ENCODE data around the gene MALT1. TPM values are rescaled to one million over a fixed set of nuclear protein-coding genes. Genes with fewer than 3 reads are reported as not detected.
"Not testable (repeated sequence)": the region's sequence is repeated elsewhere in the genome, so short reads cannot be mapped to it uniquely, and the experiment has no call there.

Gene MALT1
- total RNA-seq, 4 donors from 2014 or later, result 25.7 to 34.7 (median 28.3) TPM

DNA sequence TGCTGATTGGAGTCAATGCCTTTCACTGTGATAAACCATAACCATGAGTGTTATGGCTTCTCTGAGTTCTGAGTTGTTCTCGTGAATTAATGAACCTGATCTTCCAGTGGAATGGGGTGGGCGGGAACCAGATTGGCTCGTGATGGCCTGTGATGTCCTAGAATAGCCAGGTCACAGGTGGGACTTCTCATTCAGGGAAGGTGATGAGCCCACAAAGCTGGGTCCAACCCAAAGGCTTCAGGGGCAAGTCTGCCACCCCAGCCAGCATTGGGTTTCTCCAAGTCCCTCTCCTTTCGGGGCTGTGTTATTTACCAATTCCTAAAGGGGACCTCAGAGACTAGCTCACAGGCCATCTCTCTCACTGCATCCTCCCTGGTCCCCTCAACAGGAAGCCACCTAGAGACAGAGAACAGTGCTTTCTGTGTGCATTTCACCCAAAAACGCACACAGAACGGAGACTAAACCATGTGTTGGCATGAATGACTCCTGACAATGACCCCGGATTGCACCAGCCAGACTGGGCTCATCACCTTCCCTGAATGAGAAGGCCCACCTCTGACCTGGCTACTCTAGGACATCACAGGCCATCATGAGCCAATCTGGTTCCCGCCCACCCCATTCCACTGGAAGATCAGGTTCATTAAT lies 85.5 kb downstream of the MALT1 start:
- TF ChIP-seq, protein P1, sequence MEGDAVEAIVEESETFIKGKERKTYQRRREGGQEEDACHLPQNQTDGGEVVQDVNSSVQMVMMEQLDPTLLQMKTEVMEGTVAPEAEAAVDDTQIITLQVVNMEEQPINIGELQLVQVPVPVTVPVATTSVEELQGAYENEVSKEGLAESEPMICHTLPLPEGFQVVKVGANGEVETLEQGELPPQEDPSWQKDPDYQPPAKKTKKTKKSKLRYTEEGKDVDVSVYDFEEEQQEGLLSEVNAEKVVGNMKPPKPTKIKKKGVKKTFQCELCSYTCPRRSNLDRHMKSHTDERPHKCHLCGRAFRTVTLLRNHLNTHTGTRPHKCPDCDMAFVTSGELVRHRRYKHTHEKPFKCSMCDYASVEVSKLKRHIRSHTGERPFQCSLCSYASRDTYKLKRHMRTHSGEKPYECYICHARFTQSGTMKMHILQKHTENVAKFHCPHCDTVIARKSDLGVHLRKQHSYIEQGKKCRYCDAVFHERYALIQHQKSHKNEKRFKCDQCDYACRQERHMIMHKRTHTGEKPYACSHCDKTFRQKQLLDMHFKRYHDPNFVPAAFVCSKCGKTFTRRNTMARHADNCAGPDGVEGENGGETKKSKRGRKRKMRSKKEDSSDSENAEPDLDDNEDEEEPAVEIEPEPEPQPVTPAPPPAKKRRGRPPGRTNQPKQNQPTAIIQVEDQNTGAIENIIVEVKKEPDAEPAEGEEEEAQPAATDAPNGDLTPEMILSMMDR (IDR thresholded peaks at IDR 0.05), result no peak
- no peak for TF ChIP-seq POLR2A (IDR thresholded peaks at IDR 0.05)
- no peak overlapping the region for H3K27ac ChIP-seq
- no peaks in the 10 kb centered on the region for H3K9me3 ChIP-seq
- H3K27me3 ChIP-seq, result no peaks in the 10 kb centered on the region
- H3K4me3 ChIP-seq, result no peak overlapping the region
- H3K4me1 ChIP-seq, result peaks cover 0 to 4% (median under 1%) of the 10 kb centered on the region in 4 donors
- no peak for DNase-seq
- no peaks in the 10 kb centered on the region for H3K36me3 ChIP-seq

DNA sequence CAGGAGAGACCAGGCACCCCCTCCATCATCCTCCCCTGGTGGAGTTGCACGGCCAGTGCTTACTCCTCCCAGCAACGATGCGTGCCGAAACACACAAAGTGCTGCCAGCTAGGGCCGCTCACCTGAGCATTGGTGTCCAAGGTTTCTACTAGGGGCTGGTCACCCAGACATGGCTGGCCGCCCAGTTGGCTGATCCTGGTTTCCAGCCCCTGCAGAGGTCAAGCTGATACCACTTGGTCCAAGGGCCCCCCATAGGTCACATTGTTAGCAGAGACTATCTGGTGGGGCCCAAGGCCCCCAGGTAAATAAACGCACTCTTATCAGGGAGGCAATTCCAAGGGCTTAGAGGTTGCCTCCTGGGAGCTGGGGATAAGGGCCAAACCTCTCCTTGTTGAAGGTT lies 86.1 kb downstream of the MALT1 start:
- not testable (repeated sequence) for H3K27ac ChIP-seq

DNA sequence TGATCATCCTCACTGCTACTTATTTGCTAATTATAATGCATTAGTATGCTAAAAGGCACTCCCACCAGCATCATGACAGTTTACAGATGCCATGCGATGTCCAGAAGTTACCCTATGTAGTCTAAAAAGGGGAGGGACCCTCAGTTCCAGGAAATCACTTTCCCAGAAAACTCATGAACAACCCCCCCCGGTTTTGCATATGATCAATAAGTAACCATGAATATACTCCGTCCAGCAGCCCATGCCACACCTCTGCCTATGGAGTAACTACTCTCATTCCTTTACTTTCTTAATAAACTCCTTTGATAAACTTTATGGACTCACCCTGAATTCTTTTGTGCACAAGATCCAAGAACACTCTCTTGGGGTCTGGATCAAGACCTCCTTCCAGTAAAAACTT lies 86.8 kb downstream of the MALT1 start:
- H3K4me1 ChIP-seq, result peaks cover 0 to 4% (median 2%) of the 10 kb centered on the region in 4 donors
- H3K36me3 ChIP-seq, result no peaks in the 10 kb centered on the region
- H3K27ac ChIP-seq, result no peak overlapping the region
- H3K4me3 ChIP-seq, result no peak overlapping the region
- no peaks in the 10 kb centered on the region for H3K27me3 ChIP-seq
- TF ChIP-seq, protein P1 (IDR thresholded peaks at IDR 0.05), result no peak
- TF ChIP-seq POLR2A (IDR thresholded peaks at IDR 0.05), result no peak
- no peak for DNase-seq
- H3K9me3 ChIP-seq, result no peaks in the 10 kb centered on the region

More for the DNA sequence above, 86.1 kb downstream of the MALT1 start:
- not testable (repeated sequence) for H3K4me1 ChIP-seq, H3K27me3 ChIP-seq, DNase-seq, H3K36me3 ChIP-seq, H3K4me3 ChIP-seq, H3K9me3 ChIP-seq

DNA sequence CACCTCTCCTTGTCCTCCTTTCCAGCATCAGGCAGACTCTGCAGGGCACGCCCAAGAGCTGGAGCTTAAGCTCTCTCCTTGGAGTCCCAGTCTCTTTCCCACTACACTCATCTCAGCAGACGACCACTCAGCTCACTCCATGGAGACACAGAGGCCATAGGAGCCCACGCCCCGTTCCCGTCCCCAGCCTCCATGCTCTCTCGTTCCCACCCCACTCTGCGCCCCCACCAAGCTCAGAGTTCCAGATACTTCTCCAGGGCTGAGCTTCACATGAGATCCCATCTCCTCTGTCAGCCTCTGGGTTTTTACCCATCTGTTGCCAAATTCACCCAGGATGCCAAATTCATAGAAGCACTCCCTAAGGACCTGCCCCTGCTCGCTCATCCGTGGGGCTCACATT lies 87.3 kb downstream of the MALT1 start:
- TF ChIP-seq, protein P1 (IDR thresholded peaks at IDR 0.05), result no peak
- TF ChIP-seq POLR2A (IDR thresholded peaks at IDR 0.05), result no peak
- H3K36me3 ChIP-seq, result no peaks in the 10 kb centered on the region
- H3K4me1 ChIP-seq, result peaks cover 0 to 4% (median 2%) of the 10 kb centered on the region in 4 donors
- no peak overlapping the region for H3K27ac ChIP-seq
- H3K4me3 ChIP-seq, result no peak overlapping the region
- DNase-seq, result no peak
- H3K9me3 ChIP-seq, result no peaks in the 10 kb centered on the region
- no peaks in the 10 kb centered on the region for H3K27me3 ChIP-seq

DNA sequence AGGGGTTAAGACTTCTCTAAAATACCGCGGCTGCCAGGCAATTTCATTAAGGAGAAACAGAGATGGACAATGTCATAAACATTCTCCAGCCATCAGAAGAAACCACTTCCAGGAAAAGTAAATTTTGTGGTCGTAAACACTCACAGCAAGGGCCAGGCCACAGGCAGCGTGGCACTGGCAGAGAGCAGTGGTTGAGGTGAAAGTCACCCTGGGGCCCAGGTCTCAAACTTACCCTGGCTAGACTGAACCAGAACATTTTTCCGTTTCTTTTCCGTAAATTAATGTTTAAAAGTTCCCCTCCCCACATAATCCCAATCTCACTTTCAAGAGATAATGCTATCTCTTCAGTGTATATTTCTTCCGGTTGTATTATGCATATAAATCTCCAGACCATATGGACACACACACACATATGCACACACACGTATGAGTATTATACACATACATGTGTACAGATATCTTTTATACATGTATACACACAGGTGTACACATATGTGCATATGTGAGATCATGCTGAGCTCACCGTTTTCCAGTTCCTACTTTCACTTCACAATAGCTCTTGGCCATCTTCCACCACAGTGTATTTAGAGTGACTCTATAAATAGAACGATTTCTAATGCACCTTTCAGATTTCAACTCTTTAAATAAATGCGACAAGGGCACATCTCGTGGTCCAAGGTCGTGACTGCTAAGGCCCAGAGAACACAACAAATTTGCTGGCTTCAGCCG lies 90.1 kb downstream of the MALT1 start:
- Histone ChIP-seq H3K4me3 (no peak overlapping the region), H3K27ac (no peak overlapping the region), H3K9me3 (no peaks in the 10 kb centered on the region), H3K27me3 (no peaks in the 10 kb centered on the region), H3K36me3 (no peaks in the 10 kb centered on the region), H3K4me1 (peaks cover 0 to 4% (median 0%) of the 10 kb centered on the region in 4 donors)
- TF ChIP-seq, protein P1 (IDR thresholded peaks at IDR 0.05), result no peak
- no peak for TF ChIP-seq POLR2A (IDR thresholded peaks at IDR 0.05)
- DNase-seq, result peak in 1 of 3 donors; percentile 46
